Measurements from ENCODE around the gene SORCS1. TPM values are rescaled to one million over a fixed set of nuclear protein-coding genes. Genes with fewer than 3 reads are reported as not detected.

The SORCS1 gene
- polyA plus RNA-seq, 1 donor (not counting 4 experiments of a cell fraction or from before 2014, with no cell fraction given): not detected

GRCh38 chr10:106825576-106826364 lies 338.7 kb downstream of the SORCS1 start:
- dilution Hi-C loops (cut with MboI; ENCODE audit: extremely low pct_ligation_motif_present, low sequenced_read_pairs): no loop called here
- Histone ChIP-seq H3K4me2 (ENCODE audit: control insufficient read depth, extremely low read depth, insufficient read depth, low read depth, low read length) (no peak overlapping the region), H3K9me1 (ENCODE audit: control insufficient read depth, extremely low read depth, insufficient read depth, low read length) (no peaks in the 10 kb centered on the region), H2AFZ (ENCODE audit: control insufficient read depth, low read length) (no peak overlapping the region), H3K79me2 (ENCODE audit: control insufficient read depth, insufficient read depth, low read length) (no peaks in the 10 kb centered on the region), H3K36me3 (ENCODE audit: control insufficient read depth in 2 of 2, extremely low read depth in 1 of 2, insufficient read depth in 2 of 2, low read length in 2 of 2) (no peaks in the 10 kb centered on the region), H3K9ac (ENCODE audit: control insufficient read depth, extremely low read depth, insufficient read depth, low read length) (no peak overlapping the region), H3K9me3 (ENCODE audit: control insufficient read depth, low read depth, low read length) (no peaks in the 10 kb centered on the region), H3K27me3 (ENCODE audit: control insufficient read depth, extremely low read depth, insufficient read depth, low read length) (no peaks in the 10 kb centered on the region), H3K27ac (ENCODE audit: control insufficient read depth, insufficient read depth, low read length) (no peak overlapping the region), H4K20me1 (ENCODE audit: control insufficient read depth, extremely low read depth, insufficient read depth, low read length) (no peaks in the 10 kb centered on the region), H3K4me1 (ENCODE audit: control insufficient read depth, extremely low read depth, insufficient read depth, low read length) (no peaks in the 10 kb centered on the region), H3K4me3 (ENCODE audit: control insufficient read depth in 2 of 3, extremely low read depth in 1 of 3, insufficient read depth in 2 of 3, low read depth in 1 of 3, low read length in 3 of 3) (no peak overlapping the region)
- DNase-seq (ENCODE audit: low read depth, low spot score) (no peak), FAIRE-seq (no peak)
- TF ChIP-seq EZH2 (IDR thresholded peaks at IDR 0.05; ENCODE audit: low read length): no peak
- TF ChIP-seq CTCF (optimal IDR thresholded peaks at IDR 0.05 in 1 of 3, IDR thresholded peaks at IDR 0.05 in 1 of 3, conservative IDR thresholded peaks at IDR 0.05 in 1 of 3; ENCODE audit: extremely low read depth in 1 of 3, insufficient read depth in 2 of 3, low read length in 3 of 3): no peak

GRCh38 chr10:106820579-106820978 lies 343.9 kb downstream of the SORCS1 start:
- no peaks in the 10 kb centered on the region for H3K79me2 ChIP-seq (ENCODE audit: control insufficient read depth, insufficient read depth, low read length)
- H3K27ac ChIP-seq (ENCODE audit: control insufficient read depth, insufficient read depth, low read length): no peak overlapping the region
- H3K4me2 ChIP-seq (ENCODE audit: control insufficient read depth, extremely low read depth, insufficient read depth, low read depth, low read length): no peak overlapping the region
- H3K4me3 ChIP-seq (ENCODE audit: control insufficient read depth in 2 of 3, extremely low read depth in 1 of 3, insufficient read depth in 2 of 3, low read depth in 1 of 3, low read length in 3 of 3): no peak overlapping the region
- dilution Hi-C loops (cut with MboI; ENCODE audit: extremely low pct_ligation_motif_present, low sequenced_read_pairs): no loop called here
- no peaks in the 10 kb centered on the region for H3K9me1 ChIP-seq (ENCODE audit: control insufficient read depth, extremely low read depth, insufficient read depth, low read length)
- no peak overlapping the region for H3K9ac ChIP-seq (ENCODE audit: control insufficient read depth, extremely low read depth, insufficient read depth, low read length)
- no peak for TF ChIP-seq EZH2 (IDR thresholded peaks at IDR 0.05; ENCODE audit: low read length)
- TF ChIP-seq CTCF (optimal IDR thresholded peaks at IDR 0.05 in 1 of 3, IDR thresholded peaks at IDR 0.05 in 1 of 3, conservative IDR thresholded peaks at IDR 0.05 in 1 of 3; ENCODE audit: extremely low read depth in 1 of 3, insufficient read depth in 2 of 3, low read length in 3 of 3): no peak
- FAIRE-seq (no peak), DNase-seq (ENCODE audit: low read depth, low spot score) (no peak)
- no peaks in the 10 kb centered on the region for H3K27me3 ChIP-seq (ENCODE audit: control insufficient read depth, extremely low read depth, insufficient read depth, low read length)
- no peaks in the 10 kb centered on the region for H3K9me3 ChIP-seq (ENCODE audit: control insufficient read depth, low read depth, low read length)
- H4K20me1 ChIP-seq (ENCODE audit: control insufficient read depth, extremely low read depth, insufficient read depth, low read length): no peaks in the 10 kb centered on the region
- no peaks in the 10 kb centered on the region for H3K36me3 ChIP-seq (ENCODE audit: control insufficient read depth in 2 of 2, extremely low read depth in 1 of 2, insufficient read depth in 2 of 2, low read length in 2 of 2)
- no peaks in the 10 kb centered on the region for H3K4me1 ChIP-seq (ENCODE audit: control insufficient read depth, extremely low read depth, insufficient read depth, low read length)
- no peak overlapping the region for H2AFZ ChIP-seq (ENCODE audit: control insufficient read depth, low read length)

Data from keratinocyte (primary cell).